ENCODE data around the gene HCRTR2.
A peak's percentile ranks its signal among the peaks of the same experiment; 100 is the strongest.

GRCh38 chr6:55293116-55293515 is 118.8 kb downstream of the HCRTR2 start:
- TF ChIP-seq CTCF (IDR thresholded peaks at IDR 0.05), result peak in 1 of 6 experiments; percentile 14
- TF ChIP-seq POLR2A (IDR thresholded peaks at IDR 0.05), result no peak
